Transverse colon (tissue), 4 donors: ENCODE data around the gene SUSD3. TPM values are rescaled to one million over a fixed set of nuclear protein-coding genes. Genes with fewer than 3 reads are reported as not detected.

Experiments used
- DNase-seq: peaks from one replicate; pipeline ENCODE4 v3.0.0-alpha.2; 2019
- H3K27ac ChIP-seq, 4 donors: fragments of 200-600 bp; sonication (generic); 2 replicates each; pipeline ENCODE4 v1.5.1; 2016 to 2018; ENCODE audit warnings: inconsistent platforms in 4 of 4
- H3K27me3 ChIP-seq: fragments of 200-600 bp; sonication (generic); 2 replicates; pipeline ENCODE4 v1.5.1; 2017; ENCODE audit warnings: inconsistent platforms
- H3K36me3 ChIP-seq, 4 donors: fragments of 200-600 bp; sonication (generic); 2 replicates each; pipeline ENCODE4 v1.5.1; 2017 to 2019; ENCODE audit warnings: inconsistent platforms in 4 of 4
- H3K4me1 ChIP-seq, 4 donors: fragments of 200-600 bp; sonication (generic); 2 replicates each; pipeline ENCODE4 v1.5.1; 2017 to 2020; ENCODE audit warnings: inconsistent platforms in 4 of 4
- H3K4me3 ChIP-seq, 4 donors: fragments of 200-600 bp; sonication (generic); 1 replicate in 1 of 4; 2 replicates in 3 of 4; pipeline versions ENCODE4 v1.5.1 to v1.6.1; 2017 to 2019; ENCODE audit warnings: inconsistent platforms in 4 of 4
- H3K9me3 ChIP-seq, 2 donors: fragments of 200-600 bp; sonication (generic); 2 replicates each; pipeline ENCODE4 v1.5.1; 2017 to 2019; ENCODE audit warnings: inconsistent platforms in 2 of 2
- CTCF ChIP-seq, 5 experiments: fragments of 200-600 bp in 3 of 5; fragments of 450-650 bp in 2 of 5; sonication (generic) in 3 of 5; IDR thresholded peaks; 1 replicate in 2 of 5; 2 replicates in 3 of 5; pipeline ENCODE4 v1.5.1; 2016 to 2017; ENCODE audit warnings: antibody characterized with exemption in 5 of 5, inconsistent platforms in 3 of 5, mild to moderate bottlenecking in 2 of 5, moderate library complexity in 1 of 5
- EP300 ChIP-seq: sonication (generic); formaldehyde crosslinking; IDR thresholded peaks from one replicate; pipeline ENCODE4 v1.6.1; 2017; ENCODE audit warnings: antibody characterized with exemption, low read depth
- POLR2A ChIP-seq: fragments of 450-650 bp; IDR thresholded peaks from one replicate; pipeline ENCODE4 v1.6.1; 2016; ENCODE audit warnings: antibody characterized with exemption, mild to moderate bottlenecking, moderate library complexity
- POLR2AphosphoS5 ChIP-seq, 3 donors: sonication (generic); formaldehyde crosslinking; IDR thresholded peaks; one replicate each; pipeline ENCODE4 v1.6.1; 2016; ENCODE audit warnings: antibody characterized with exemption in 3 of 3
- WGBS, 2 donors: methylation state at CpG; one replicate each; pipeline ENCODE4 v1.1.5; 2018; ENCODE audit warnings: low coverage in 1 of 2; 5-methylcytosine and 5-hydroxymethylcytosine counted together
- in situ Hi-C, 4 donors: fragments of 200-750 bp; cut with MboI; loops; one replicate each; pipeline versions ENCODE4 v1.15.0 to v1.15.1; 2017; ENCODE audit warnings: low sequenced_read_pairs in 3 of 4, low pct_ligation_motif_present in 1 of 4, low pct_unique_long_range_greater_than_20kb in 1 of 4
- intact Hi-C: fragments of 100-400 bp; cut with DNase I; formaldehyde crosslinking; loops from one replicate; pipeline ENCODE4 v1.15.1; 2023; ENCODE audit warnings: low total_unique reads
- total RNA-seq, 4 donors: library from RNA; depleted of rRNA; stranded (reverse); fragments of >200 nt; gene quantifications; one replicate each; pipeline ENCODE4 v1.1.0, GENCODE V29; 2016

Gene SUSD3
- total RNA-seq, 4 donors from 2014 or later, result 1.9 to 2.7 TPM; not detected in 2

GRCh38 chr9:93110311-93110855, 51.9 kb downstream of the SUSD3 start:
- Histone ChIP-seq H3K27me3 (no peaks in the 10 kb centered on the region), H3K27ac (no peak overlapping the region), H3K4me1 (peaks cover 0 to 4% (median 0%) of the 10 kb centered on the region in 4 donors), H3K9me3 (no peaks in the 10 kb centered on the region), H3K4me3 (no peak overlapping the region), H3K36me3 (peaks cover 0 to 15% (median 3%) of the 10 kb centered on the region in 4 donors)
- no peak for DNase-seq
- intact Hi-C loops (no loop called here), in situ Hi-C loops (no loop called here)
- WGBS, 2 donors, result 85% methylated on average over 14 of the region's 14 CpGs; no CpG with 5 or more reads in 1 of the 2 donors
- no peak for TF ChIP-seq EP300
- TF ChIP-seq POLR2A, result no peak
- TF ChIP-seq CTCF (IDR thresholded peaks at IDR 0.05), result no peak
- no peak for TF ChIP-seq POLR2AphosphoS5 (IDR thresholded peaks at IDR 0.05)

- 86 to 96% methylated on average over 5 to 11 of the region's 11 CpGs for WGBS, 2 donors
- Histone ChIP-seq H3K4me1 (peaks cover 0 to 4% (median 0%) of the 10 kb centered on the region in 4 donors), H3K27me3 (no peaks in the 10 kb centered on the region), H3K4me3 (no peak overlapping the region), H3K27ac (no peak overlapping the region), H3K36me3 (peaks cover 0 to 15% (median 3%) of the 10 kb centered on the region in 4 donors), H3K9me3 (no peaks in the 10 kb centered on the region)
- intact Hi-C loops (no loop called here), in situ Hi-C loops (no loop called here)
- DNase-seq, result no peak
- no peak for TF ChIP-seq POLR2AphosphoS5 (IDR thresholded peaks at IDR 0.05)
- no peak for TF ChIP-seq EP300
- no peak for TF ChIP-seq CTCF (IDR thresholded peaks at IDR 0.05)
- no peak for TF ChIP-seq POLR2A
These were observed 52.5 kb downstream of the SUSD3 start for GRCh38 chr9:93111001-93111370.

GRCh38 chr9:93111371-93112115, 53.0 kb downstream of the SUSD3 start:
- Histone ChIP-seq H3K4me1 (peaks cover 0 to 7% (median 0%) of the 10 kb centered on the region in 4 donors), H3K27me3 (no peaks in the 10 kb centered on the region), H3K27ac (no peak overlapping the region), H3K9me3 (no peaks in the 10 kb centered on the region), H3K36me3 (peaks cover 0 to 15% (median 3%) of the 10 kb centered on the region in 4 donors), H3K4me3 (no peak overlapping the region)
- in situ Hi-C loops (no loop called here), intact Hi-C loops (no loop called here)
- TF ChIP-seq POLR2AphosphoS5 (IDR thresholded peaks at IDR 0.05), result no peak
- TF ChIP-seq EP300, result no peak
- no peak for TF ChIP-seq CTCF (IDR thresholded peaks at IDR 0.05)
- no peak for TF ChIP-seq POLR2A
- WGBS, 2 donors, result 93% methylated on average over 12 of the region's 18 CpGs; no CpG with 5 or more reads in 1 of the 2 donors
- no peak for DNase-seq

- Histone ChIP-seq H3K36me3 (peaks cover 0 to 15% (median 3%) of the 10 kb centered on the region in 4 donors), H3K9me3 (no peaks in the 10 kb centered on the region), H3K27me3 (no peaks in the 10 kb centered on the region), H3K27ac (no peak overlapping the region), H3K4me1 (peaks cover 0 to 7% (median 0%) of the 10 kb centered on the region in 4 donors), H3K4me3 (no peak overlapping the region)
- intact Hi-C loops, result no loop called here
- no peak for DNase-seq
- 83% methylated on average over 14 of the region's 15 CpGs; no CpG with 5 or more reads in 1 of the 2 donors for WGBS, 2 donors
- in situ Hi-C loops, result no loop called here
- TF ChIP-seq POLR2A (no peak), CTCF (IDR thresholded peaks at IDR 0.05) (no peak), POLR2AphosphoS5 (IDR thresholded peaks at IDR 0.05) (no peak), EP300 (no peak)
These were observed 53.8 kb downstream of the SUSD3 start for GRCh38 chr9:93112116-93112863.
